ENCODE results near the gene KCTD2.

KCTD2 gene

DNA sequence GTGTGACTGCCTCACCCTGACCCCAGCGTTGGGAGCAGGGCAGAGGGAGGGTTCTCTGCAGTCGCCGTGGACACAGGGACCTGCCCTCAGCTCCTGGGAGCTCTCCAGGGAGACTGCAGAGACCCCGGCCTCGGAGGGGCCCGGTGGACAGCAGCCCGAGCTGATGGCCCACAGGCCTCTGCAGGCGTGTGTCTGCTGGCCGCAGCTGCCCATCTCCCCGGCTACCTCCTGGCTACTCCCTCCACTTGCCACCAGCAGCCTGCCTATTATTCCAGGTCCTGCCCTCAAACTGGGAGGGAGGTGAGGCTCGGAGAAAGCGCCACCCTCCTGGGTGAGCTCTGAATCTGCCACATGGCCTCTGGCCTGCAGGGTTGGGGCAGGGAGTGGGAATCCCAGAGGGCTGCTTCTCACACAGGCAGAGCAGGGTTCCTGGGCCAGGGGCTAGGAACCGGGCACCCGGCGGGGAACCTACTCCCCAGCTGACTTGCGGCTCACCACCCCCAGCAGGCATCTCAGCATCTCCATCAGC, 47.9 kb downstream of the KCTD2 start:
- DNase-seq: no peak
- no peak overlapping the region for H3K27ac Mint-ChIP-seq
- H3K27me3 Mint-ChIP-seq (ENCODE audit: low read depth, poor library complexity): no peaks in the 10 kb centered on the region
- peaks cover 50% of the 10 kb centered on the region for H3K4me1 Mint-ChIP-seq
- no peaks in the 10 kb centered on the region for H3K9me3 Mint-ChIP-seq
- H3K4me3 Mint-ChIP-seq: no peak overlapping the region
- TF ChIP-seq, protein P1, sequence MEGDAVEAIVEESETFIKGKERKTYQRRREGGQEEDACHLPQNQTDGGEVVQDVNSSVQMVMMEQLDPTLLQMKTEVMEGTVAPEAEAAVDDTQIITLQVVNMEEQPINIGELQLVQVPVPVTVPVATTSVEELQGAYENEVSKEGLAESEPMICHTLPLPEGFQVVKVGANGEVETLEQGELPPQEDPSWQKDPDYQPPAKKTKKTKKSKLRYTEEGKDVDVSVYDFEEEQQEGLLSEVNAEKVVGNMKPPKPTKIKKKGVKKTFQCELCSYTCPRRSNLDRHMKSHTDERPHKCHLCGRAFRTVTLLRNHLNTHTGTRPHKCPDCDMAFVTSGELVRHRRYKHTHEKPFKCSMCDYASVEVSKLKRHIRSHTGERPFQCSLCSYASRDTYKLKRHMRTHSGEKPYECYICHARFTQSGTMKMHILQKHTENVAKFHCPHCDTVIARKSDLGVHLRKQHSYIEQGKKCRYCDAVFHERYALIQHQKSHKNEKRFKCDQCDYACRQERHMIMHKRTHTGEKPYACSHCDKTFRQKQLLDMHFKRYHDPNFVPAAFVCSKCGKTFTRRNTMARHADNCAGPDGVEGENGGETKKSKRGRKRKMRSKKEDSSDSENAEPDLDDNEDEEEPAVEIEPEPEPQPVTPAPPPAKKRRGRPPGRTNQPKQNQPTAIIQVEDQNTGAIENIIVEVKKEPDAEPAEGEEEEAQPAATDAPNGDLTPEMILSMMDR (IDR thresholded peaks at IDR 0.05): no peak
- H3K36me3 Mint-ChIP-seq (ENCODE audit: low read depth): peaks cover 10% of the 10 kb centered on the region

DNA sequence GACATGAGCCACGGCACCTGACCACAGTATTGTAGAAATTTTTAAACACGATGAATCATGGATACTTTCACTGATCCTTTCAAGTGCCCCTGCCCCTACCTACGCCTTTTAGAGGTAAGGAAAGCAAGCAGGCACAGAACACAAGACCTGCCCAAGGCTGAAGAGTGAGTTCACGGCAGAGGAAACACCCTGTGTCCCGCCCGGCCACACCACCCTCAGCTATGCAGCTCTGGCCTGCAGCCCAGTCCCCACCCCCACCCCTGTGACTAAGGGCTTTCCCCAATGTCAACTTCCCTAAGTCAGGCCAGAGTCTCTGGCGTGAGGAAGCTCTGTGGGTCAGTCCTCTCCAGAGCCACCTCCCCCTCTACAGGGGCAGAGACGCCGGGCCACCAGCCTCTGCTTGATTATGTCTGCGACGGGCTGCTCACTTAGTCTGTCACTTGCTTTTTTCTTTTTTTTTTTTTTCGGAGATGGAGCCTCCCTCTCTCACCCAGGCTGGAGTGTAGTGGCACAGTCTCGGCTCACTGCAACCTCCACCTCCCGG, 49.1 kb downstream of the KCTD2 start:
- Mint-ChIP-seq H3K4me3 (no peak overlapping the region), H3K27ac (no peak overlapping the region), H3K27me3 (ENCODE audit: low read depth, poor library complexity) (no peaks in the 10 kb centered on the region), H3K36me3 (ENCODE audit: low read depth) (peaks cover 10% of the 10 kb centered on the region), H3K4me1 (peaks cover 38% of the 10 kb centered on the region), H3K9me3 (no peaks in the 10 kb centered on the region)
- DNase-seq: no peak
- TF ChIP-seq, protein P1 (IDR thresholded peaks at IDR 0.05): no peak

DNA sequence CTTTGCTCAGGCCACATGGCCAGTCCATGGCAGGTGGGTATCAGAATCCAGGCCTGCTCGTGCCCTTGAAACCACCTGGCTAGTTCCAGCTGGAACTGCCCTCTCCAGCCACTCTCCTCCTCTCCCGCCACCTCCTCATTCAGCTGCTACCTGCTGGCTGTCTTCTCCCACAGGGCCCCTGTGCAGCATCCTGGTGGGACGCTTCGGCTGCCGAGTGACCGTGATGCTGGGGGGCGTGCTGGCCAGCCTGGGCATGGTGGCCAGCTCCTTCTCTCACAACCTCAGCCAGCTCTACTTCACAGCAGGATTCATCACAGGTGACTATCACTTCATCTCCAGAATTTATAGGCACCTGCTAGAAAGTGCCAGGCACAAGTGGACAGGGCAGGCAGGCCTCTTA, 50.8 kb downstream of the KCTD2 start:
- Mint-ChIP-seq H3K36me3 (ENCODE audit: low read depth) (peaks cover 16% of the 10 kb centered on the region), H3K27ac (no peak overlapping the region)

DNA sequence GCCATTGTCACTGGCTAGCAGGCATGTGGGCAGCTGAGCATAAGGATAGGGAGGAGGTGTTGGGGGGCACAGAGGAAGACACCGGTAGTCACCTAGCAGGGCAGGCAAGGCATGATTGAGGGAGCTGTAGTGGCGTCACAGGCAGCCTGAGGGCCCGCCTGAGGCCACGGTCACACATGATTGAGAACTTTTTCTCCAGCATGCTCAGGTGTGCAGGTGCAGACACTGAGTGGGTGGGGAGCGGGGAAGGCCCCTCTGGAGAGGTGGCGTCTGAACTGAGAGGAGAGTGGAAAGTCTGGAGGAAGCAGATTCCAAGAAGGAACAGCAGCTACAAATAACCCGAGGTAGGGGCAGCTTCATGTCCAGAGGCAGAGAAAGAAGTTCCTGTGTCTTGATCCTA, 51.8 kb downstream of the KCTD2 start:
- Mint-ChIP-seq H3K36me3 (ENCODE audit: low read depth) (peaks cover 16% of the 10 kb centered on the region), H3K4me1 (peaks cover 28% of the 10 kb centered on the region), H3K4me3 (no peak overlapping the region), H3K27me3 (ENCODE audit: low read depth, poor library complexity) (no peaks in the 10 kb centered on the region), H3K27ac (peak overlapping the region; percentile 77), H3K9me3 (no peaks in the 10 kb centered on the region)
- TF ChIP-seq, protein P1 (IDR thresholded peaks at IDR 0.05): no peak
- no peak for DNase-seq

More for the DNA sequence above, 50.8 kb downstream of the KCTD2 start:
- DNase-seq: no peak
- Mint-ChIP-seq H3K4me3 (no peak overlapping the region), H3K4me1 (peaks cover 33% of the 10 kb centered on the region), H3K9me3 (no peaks in the 10 kb centered on the region), H3K27me3 (ENCODE audit: low read depth, poor library complexity) (no peaks in the 10 kb centered on the region)
- TF ChIP-seq, protein P1 (IDR thresholded peaks at IDR 0.05): no peak

DNA sequence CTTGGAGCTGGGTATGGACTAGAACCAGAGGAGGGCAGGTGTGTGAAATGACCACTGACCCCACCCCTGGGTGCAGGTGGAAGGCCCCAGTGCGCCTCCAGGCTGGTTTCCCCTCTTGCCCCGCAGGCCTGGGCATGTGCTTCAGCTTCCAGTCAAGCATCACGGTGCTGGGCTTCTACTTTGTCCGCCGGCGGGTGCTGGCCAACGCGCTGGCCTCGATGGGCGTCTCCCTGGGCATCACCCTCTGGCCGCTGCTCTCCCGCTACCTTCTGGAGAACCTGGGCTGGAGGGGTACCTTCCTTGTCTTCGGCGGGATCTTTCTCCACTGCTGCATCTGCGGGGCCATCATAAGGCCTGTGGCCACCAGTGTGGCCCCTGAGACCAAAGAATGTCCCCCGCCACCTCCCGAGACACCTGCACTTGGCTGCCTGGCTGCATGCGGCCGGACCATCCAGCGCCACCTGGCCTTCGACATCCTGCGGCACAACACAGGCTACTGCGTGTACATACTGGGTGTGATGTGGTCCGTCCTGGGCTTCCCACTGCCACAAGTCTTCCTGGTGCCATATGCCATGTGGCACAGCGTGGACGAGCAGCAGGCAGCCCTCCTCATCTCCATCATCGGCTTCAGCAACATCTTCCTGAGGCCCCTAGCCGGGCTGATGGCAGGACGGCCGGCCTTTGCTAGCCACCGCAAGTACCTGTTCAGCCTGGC, 53.0 kb downstream of the KCTD2 start:
- Mint-ChIP-seq H3K4me3 (no peak overlapping the region), H3K4me1 (peaks cover 31% of the 10 kb centered on the region), H3K27ac (no peak overlapping the region), H3K36me3 (ENCODE audit: low read depth) (peaks cover 16% of the 10 kb centered on the region), H3K9me3 (no peaks in the 10 kb centered on the region), H3K27me3 (ENCODE audit: low read depth, poor library complexity) (no peaks in the 10 kb centered on the region)
- DNase-seq: no peak
- TF ChIP-seq, protein P1 (IDR thresholded peaks at IDR 0.05): no peak

All from nephron progenitor cell (in vitro differentiated cells).